Uterus (tissue), 4 donors: ENCODE data around the gene RBM47. TPM values are rescaled to one million over a fixed set of nuclear protein-coding genes. Genes with fewer than 3 reads are reported as not detected.

Experiments
- DNase-seq, 2 donors: peaks; one replicate each; pipeline ENCODE4 v3.0.0-alpha.2; 2019 to 2020
- H3K27ac ChIP-seq, 2 donors: fragments of 200-600 bp; sonication (generic); 1 replicate in 1 of 2; 2 replicates in 1 of 2; pipeline ENCODE4 v1.5.1; 2016 to 2018
- H3K27me3 ChIP-seq, 2 donors: fragments of 200-600 bp; sonication (generic); one replicate each; pipeline ENCODE4 v1.5.1; 2018 to 2019; ENCODE audit warnings: control low read depth in 1 of 2
- H3K36me3 ChIP-seq, 2 donors: fragments of 200-600 bp; sonication (generic); one replicate each; pipeline ENCODE4 v1.5.1; 2019; ENCODE audit warnings: control low read depth in 1 of 2
- H3K4me1 ChIP-seq, 2 donors: fragments of 200-600 bp; sonication (generic); one replicate each; pipeline ENCODE4 v1.5.1; 2018 to 2019; ENCODE audit warnings: control low read depth in 1 of 2
- H3K4me3 ChIP-seq, 2 donors: fragments of 200-600 bp; sonication (generic); 1 replicate in 1 of 2; 2 replicates in 1 of 2; pipeline ENCODE4 v1.5.1; 2018 to 2019; ENCODE audit warnings: mild to moderate bottlenecking in 1 of 2
- H3K9me3 ChIP-seq, 2 donors: fragments of 200-600 bp; sonication (generic); one replicate each; pipeline ENCODE4 v1.5.1; 2019; ENCODE audit warnings: control low read depth in 1 of 2
- CTCF ChIP-seq, 4 experiments: fragments of 200-600 bp in 2 of 4; fragments of 450-650 bp in 2 of 4; sonication (generic) in 2 of 4; IDR thresholded peaks; one replicate each; pipeline ENCODE4 v1.5.1; 2016 to 2019; ENCODE audit warnings: antibody characterized with exemption in 4 of 4, mild to moderate bottlenecking in 2 of 4, moderate library complexity in 1 of 4
- POLR2A ChIP-seq, 2 donors: fragments of 450-650 bp; IDR thresholded peaks; one replicate each; pipeline ENCODE4 v1.6.1; 2016; ENCODE audit warnings: antibody characterized with exemption in 2 of 2, mild to moderate bottlenecking in 1 of 2, moderate library complexity in 1 of 2
- intact Hi-C: fragments of 100-400 bp; cut with DNase I; formaldehyde crosslinking; loops from one replicate; pipeline ENCODE4 v1.15.1; 2023; ENCODE audit warnings: low total_unique reads
- microRNA-seq: library from miRNA; unstranded; fragments of <30 nt; microRNA quantifications from one replicate; pipeline ENCODE4, GENCODE V29; 2016; ENCODE audit warnings: borderline microRNAs expressed, borderline replicate concordance
- small RNA-seq: library from RNA; depleted of rRNA; stranded (forward); fragments of <200 nt; gene quantifications from one replicate; pipeline ENCODE3, GENCODE V24; 2016
- total RNA-seq, 4 donors: library from RNA; depleted of rRNA in 3 of 4; stranded (reverse); fragments of >200 nt in 3 of 4; gene quantifications; one replicate each; pipeline versions ENCODE4 v1.1.0 to v1.2.4, GENCODE V29; 2014 to 2023
- donor health status: DM: yes; HTN: yes; CAD: no.

The RBM47 gene
- total RNA-seq, 4 donors from 2014 or later, result 3.8 to 22.3 (median 6.8) TPM

- no peaks in the 10 kb centered on the region for H3K4me1 ChIP-seq
- no peak overlapping the region for H3K27ac ChIP-seq
- TF ChIP-seq POLR2A (IDR thresholded peaks at IDR 0.05), result no peak
- no peak for TF ChIP-seq CTCF (IDR thresholded peaks at IDR 0.05)
- DNase-seq, result no peak
- no peak overlapping the region for H3K4me3 ChIP-seq
- H3K27me3 ChIP-seq, result no peaks in the 10 kb centered on the region
- no peaks in the 10 kb centered on the region for H3K36me3 ChIP-seq
- intact Hi-C loops, result no loop called here
- no peaks in the 10 kb centered on the region for H3K9me3 ChIP-seq
These were observed 251.9 kb downstream of the RBM47 start for GRCh38 chr4:40377512-40378365.

DNA sequence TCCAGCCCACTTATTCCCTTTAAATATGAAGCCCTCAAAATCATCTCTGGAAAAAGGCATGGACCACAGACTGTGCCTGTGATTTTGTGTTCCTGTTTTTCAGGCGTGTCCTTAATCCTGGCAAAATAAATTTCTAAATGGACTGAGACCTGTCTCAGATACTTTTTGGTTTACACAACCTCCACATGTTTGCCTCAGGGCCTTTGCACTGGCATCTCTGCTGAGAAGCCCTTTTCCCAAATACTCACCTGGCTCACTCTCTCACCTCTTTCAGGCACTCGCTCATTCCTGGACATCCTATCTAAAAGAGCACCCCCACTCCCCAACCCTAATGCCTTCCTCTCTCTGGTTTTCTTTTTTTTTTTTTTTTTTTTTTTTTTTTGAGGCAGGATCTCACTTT, 254.0 kb downstream of the RBM47 start:
- H3K9me3 ChIP-seq, result no peaks in the 10 kb centered on the region
- TF ChIP-seq CTCF (IDR thresholded peaks at IDR 0.05) (no peak), POLR2A (IDR thresholded peaks at IDR 0.05) (no peak)
- H3K27ac ChIP-seq, result no peak overlapping the region
- no peaks in the 10 kb centered on the region for H3K27me3 ChIP-seq
- intact Hi-C loops, result no loop called here
- H3K36me3 ChIP-seq, result no peaks in the 10 kb centered on the region
- no peaks in the 10 kb centered on the region for H3K4me1 ChIP-seq
- no peak for DNase-seq
- H3K4me3 ChIP-seq, result no peak overlapping the region

- DNase-seq, result no peak
- Histone ChIP-seq H3K36me3 (no peaks in the 10 kb centered on the region), H3K27ac (no peak overlapping the region), H3K27me3 (no peaks in the 10 kb centered on the region), H3K4me1 (no peaks in the 10 kb centered on the region), H3K9me3 (no peaks in the 10 kb centered on the region), H3K4me3 (no peak overlapping the region)
- intact Hi-C loops, result no loop called here
- TF ChIP-seq POLR2A (IDR thresholded peaks at IDR 0.05) (no peak), CTCF (IDR thresholded peaks at IDR 0.05) (no peak)
These were observed 254.6 kb downstream of the RBM47 start for GRCh38 chr4:40375095-40375494.

GRCh38 chr4:40373636-40374035, 256.0 kb downstream of the RBM47 start:
- no peak for DNase-seq
- Histone ChIP-seq H3K27ac (no peak overlapping the region), H3K36me3 (no peaks in the 10 kb centered on the region), H3K4me1 (no peaks in the 10 kb centered on the region), H3K27me3 (no peaks in the 10 kb centered on the region), H3K9me3 (no peaks in the 10 kb centered on the region), H3K4me3 (no peak overlapping the region)
- intact Hi-C loops, result no loop called here
- no peak for TF ChIP-seq CTCF (IDR thresholded peaks at IDR 0.05)
- TF ChIP-seq POLR2A (IDR thresholded peaks at IDR 0.05), result no peak

Small RNAs within 50 kb of the gene (microRNA-seq; reads per million reads assigned to microRNA genes)
- gene MIR4802, result not detected

Small RNAs within 50 kb of the gene (small RNA-seq; reads per million reads assigned to genes)
- not detected for gene AC098869.1
- not detected for gene MIR4802
- not detected for gene RNU7-74P

Other genes starting within 250 kb of the RBM47 start
- 10 to 100 TPM in 2 of 4 donors, 1 to 10 TPM in 1, not detected in 1; 6.8 to 14.1 (median 12.2) TPM for gene NSUN7, start 120.1 kb upstream of the RBM47 start, total RNA-seq